ENCODE data around the gene SPATA9. TPM values are rescaled to one million over a fixed set of nuclear protein-coding genes. Genes with fewer than 3 reads are reported as not detected.

SPATA9 gene
- total RNA-seq, 1 donor from 2014 or later = 1.0 TPM

- TF ChIP-seq, protein P1, sequence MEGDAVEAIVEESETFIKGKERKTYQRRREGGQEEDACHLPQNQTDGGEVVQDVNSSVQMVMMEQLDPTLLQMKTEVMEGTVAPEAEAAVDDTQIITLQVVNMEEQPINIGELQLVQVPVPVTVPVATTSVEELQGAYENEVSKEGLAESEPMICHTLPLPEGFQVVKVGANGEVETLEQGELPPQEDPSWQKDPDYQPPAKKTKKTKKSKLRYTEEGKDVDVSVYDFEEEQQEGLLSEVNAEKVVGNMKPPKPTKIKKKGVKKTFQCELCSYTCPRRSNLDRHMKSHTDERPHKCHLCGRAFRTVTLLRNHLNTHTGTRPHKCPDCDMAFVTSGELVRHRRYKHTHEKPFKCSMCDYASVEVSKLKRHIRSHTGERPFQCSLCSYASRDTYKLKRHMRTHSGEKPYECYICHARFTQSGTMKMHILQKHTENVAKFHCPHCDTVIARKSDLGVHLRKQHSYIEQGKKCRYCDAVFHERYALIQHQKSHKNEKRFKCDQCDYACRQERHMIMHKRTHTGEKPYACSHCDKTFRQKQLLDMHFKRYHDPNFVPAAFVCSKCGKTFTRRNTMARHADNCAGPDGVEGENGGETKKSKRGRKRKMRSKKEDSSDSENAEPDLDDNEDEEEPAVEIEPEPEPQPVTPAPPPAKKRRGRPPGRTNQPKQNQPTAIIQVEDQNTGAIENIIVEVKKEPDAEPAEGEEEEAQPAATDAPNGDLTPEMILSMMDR (conservative IDR thresholded peaks at IDR 0.05) = no peak
- Mint-ChIP-seq H3K4me3 (no peak overlapping the region), H3K27me3 (ENCODE audit: low read depth) (no peaks in the 10 kb centered on the region), H3K27ac (ENCODE audit: unreplicated experiment) (no peak overlapping the region), H3K36me3 (ENCODE audit: low read depth) (no peaks in the 10 kb centered on the region), H3K4me1 (no peaks in the 10 kb centered on the region), H3K9me3 (no peaks in the 10 kb centered on the region)
- DNase-seq (ENCODE audit: low read depth, low spot score) = no peak
Measured at GRCh38 chr5:95669985-95670384, 12.8 kb downstream of the SPATA9 start.

DNA sequence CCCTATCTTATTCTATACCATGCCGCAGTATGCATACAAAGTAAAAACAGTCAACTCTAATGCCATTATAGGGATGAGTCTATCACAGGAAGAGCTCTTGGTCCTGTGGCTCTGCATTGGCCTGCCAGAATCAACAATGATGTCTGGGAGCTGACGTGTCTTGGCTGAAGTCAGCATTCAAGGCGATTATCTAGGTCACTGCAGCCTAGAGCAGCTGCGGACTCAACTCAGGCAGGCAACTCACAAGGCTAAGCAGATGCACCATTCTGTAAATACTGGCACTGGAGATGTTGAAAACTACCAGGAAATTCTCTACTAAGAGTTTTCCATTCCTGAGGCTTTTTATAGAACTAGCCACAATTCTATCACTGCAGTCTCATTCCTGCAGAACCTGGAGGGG lies 13.3 kb downstream of the SPATA9 start:
- no peaks in the 10 kb centered on the region for H3K27me3 Mint-ChIP-seq (ENCODE audit: low read depth)
- no peak overlapping the region for H3K4me3 Mint-ChIP-seq
- no peaks in the 10 kb centered on the region for H3K36me3 Mint-ChIP-seq (ENCODE audit: low read depth)
- no peaks in the 10 kb centered on the region for H3K4me1 Mint-ChIP-seq
- H3K27ac Mint-ChIP-seq (ENCODE audit: unreplicated experiment) = no peak overlapping the region
- H3K9me3 Mint-ChIP-seq = no peaks in the 10 kb centered on the region
- no peak for DNase-seq (ENCODE audit: low read depth, low spot score)
- TF ChIP-seq, protein P1 (conservative IDR thresholded peaks at IDR 0.05) = no peak

DNA sequence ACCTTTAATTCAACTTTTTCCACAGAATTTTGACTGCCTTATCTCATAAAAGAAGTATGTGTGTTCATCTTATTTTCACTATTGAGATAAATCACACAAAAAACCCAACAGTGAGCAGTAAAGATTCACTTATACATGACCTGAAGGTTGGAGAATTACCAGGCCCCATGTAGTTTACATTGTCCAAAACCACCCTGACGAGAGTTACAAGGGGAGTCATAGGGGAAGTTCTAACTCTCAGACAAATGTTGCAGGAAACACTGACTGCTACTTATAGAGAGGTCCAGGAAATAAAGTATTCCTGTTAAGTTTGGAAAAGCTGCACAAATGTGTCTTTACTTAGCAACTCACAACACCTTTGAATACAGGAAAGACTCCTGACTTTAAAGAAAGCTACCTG lies 14.1 kb downstream of the SPATA9 start:
- no peak for DNase-seq (ENCODE audit: low read depth, low spot score)
- Mint-ChIP-seq H3K36me3 (ENCODE audit: low read depth) (no peaks in the 10 kb centered on the region), H3K27ac (ENCODE audit: unreplicated experiment) (no peak overlapping the region), H3K27me3 (ENCODE audit: low read depth) (no peaks in the 10 kb centered on the region), H3K9me3 (no peaks in the 10 kb centered on the region), H3K4me1 (peaks cover 4% of the 10 kb centered on the region), H3K4me3 (no peak overlapping the region)
- TF ChIP-seq, protein P1 (conservative IDR thresholded peaks at IDR 0.05) = no peak

DNA sequence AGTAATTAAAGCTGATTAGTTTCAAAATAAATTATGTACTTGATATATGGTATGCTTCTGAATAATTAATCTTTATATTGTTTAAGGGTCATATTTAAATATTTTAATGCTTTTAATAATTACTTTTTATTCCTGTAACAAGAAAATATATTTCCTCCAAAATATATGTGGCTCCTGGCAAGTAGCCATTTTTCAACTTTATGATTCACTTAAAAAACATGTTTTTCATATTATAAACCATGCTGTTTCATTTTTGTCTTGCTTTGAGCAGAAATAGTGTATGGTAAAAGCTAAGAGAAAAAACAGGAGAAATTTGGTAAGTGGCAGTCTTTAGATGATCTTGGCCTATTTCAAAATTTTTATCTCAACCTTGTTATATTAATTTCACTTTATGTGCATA lies 14.6 kb downstream of the SPATA9 start:
- TF ChIP-seq, protein P1 (conservative IDR thresholded peaks at IDR 0.05) = no peak

GRCh38 chr5:95667678-95668077 lies 15.1 kb downstream of the SPATA9 start:
- H3K27me3 Mint-ChIP-seq (ENCODE audit: low read depth) = no peaks in the 10 kb centered on the region

More for the DNA sequence above, 14.6 kb downstream of the SPATA9 start:
- H3K27ac Mint-ChIP-seq (ENCODE audit: unreplicated experiment) = no peak overlapping the region
- H3K36me3 Mint-ChIP-seq (ENCODE audit: low read depth) = no peaks in the 10 kb centered on the region
- DNase-seq (ENCODE audit: low read depth, low spot score) = no peak
- no peak overlapping the region for H3K4me3 Mint-ChIP-seq
- no peaks in the 10 kb centered on the region for H3K9me3 Mint-ChIP-seq
- no peaks in the 10 kb centered on the region for H3K27me3 Mint-ChIP-seq (ENCODE audit: low read depth)
- H3K4me1 Mint-ChIP-seq = peaks cover 4% of the 10 kb centered on the region

More at GRCh38 chr5:95667678-95668077, 15.1 kb downstream of the SPATA9 start:
- Mint-ChIP-seq H3K9me3 (no peaks in the 10 kb centered on the region), H3K4me3 (no peak overlapping the region), H3K27ac (ENCODE audit: unreplicated experiment) (no peak overlapping the region), H3K4me1 (peaks cover 4% of the 10 kb centered on the region), H3K36me3 (ENCODE audit: low read depth) (no peaks in the 10 kb centered on the region)
- TF ChIP-seq, protein P1 (conservative IDR thresholded peaks at IDR 0.05) = no peak
- DNase-seq (ENCODE audit: low read depth, low spot score) = no peak
